HG03520 (cell line): ENCODE results near the gene PLPP3.
"Not testable (repeated sequence)": the region's sequence is repeated elsewhere in the genome, so short reads cannot be mapped to it uniquely, and the experiment has no call there.

Experiments
- ATAC-seq: cut with Tn5 transposase; IDR thresholded peaks from one replicate; pipeline ENCODE4 v1.9.1; 2021; ENCODE audit warnings: mild to moderate bottlenecking, moderate library complexity; ENCODE audit not compliant: unreplicated experiment

The PLPP3 gene

DNA sequence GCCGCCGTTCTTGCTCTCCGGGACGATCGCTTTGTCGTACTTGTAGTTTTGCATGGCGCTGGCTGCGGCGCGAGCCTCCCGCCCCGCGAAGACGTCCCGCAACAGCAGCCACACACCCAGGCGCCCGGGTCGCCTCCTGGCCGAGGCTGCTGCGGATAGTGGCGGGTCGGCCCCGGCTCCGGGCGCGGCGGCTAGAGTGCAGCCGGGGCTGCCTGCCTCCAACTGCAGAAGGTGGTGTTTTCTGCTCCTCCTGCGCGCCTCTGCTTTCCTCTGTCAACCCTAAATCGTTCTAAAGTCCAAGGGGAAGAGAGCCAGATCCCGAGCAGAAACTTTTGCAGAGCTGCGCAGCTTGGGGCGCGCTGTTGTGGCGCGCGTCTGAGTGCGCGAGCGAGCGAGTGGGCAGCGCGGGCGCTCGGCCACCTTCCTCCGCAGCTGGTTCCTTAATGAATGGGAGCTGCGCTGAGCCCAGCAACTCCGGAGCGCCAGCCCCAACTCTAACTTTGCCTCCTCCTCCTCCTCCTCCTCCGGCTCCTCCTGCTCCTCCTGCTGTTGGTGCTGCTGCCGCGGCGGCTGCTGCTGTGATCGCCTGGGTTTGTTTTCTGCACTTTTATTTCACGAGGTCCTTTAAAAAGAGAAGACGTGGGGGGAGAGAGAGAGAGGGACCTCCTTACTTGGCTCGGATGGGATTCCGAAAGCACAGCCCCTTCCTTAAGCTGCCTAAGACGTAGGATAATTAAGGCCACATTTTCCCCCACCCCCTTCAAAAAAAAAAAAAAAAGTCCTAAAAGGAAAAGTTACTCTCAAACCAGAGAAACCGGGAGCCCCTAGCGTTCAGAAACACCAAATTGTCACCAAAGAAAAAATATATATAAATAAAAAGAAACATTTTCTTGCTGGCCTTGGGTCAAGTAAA lies at the start of gene PLPP3:
Gene PLPP3 (minus strand): TSS at position 601 of the 913 bp plus-strand sequence. CDS start 547 bp downstream, at position 54.
- ATAC-seq: no peak

DNA sequence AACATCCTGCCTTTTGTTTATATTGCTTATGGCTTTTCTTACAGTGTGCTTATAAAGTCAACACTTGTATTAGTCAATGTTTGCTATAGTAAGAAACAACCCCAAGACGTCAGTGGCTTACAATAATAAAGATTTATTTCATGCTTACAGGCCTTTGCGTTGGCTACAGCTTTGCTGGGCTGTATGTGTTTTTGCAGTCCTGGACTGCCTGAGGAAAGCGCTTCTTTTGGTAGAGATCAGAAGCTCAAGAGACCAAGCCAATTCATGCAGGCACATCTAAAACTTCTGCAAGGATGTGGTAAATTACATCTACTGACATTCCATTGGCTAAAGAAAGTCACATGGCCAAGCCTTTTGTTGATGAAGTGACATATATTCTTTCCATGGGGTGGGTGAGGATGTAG lies 48.3 kb upstream of the PLPP3 start:
- no peak for ATAC-seq

DNA sequence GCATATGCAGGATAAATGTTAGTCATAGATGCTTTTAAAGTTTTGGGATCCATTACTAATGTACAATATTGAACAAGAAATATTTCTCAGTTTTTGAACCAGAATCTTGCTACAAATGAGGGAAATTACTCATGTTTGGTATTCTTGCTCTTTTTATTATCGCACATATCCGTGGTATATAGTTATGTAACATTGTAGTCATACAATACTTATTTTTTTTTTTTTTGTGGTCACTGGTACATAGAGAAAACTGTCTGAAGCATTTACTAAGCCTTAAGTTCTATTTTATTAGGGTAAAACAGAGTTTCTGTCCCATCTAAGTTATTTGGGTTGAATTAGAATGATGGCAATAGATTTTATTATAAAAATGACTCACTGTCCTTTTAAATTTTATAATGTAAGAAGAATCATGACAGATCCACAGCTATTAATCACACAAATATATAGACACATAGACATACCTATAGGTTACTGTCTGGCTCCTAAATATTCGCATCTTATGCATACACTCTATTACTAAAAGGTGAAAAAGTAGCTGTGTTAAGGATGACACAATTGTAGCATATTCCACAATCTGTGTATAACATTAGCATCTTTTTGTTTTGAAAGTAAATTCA lies 47.8 kb upstream of the PLPP3 start:
- no peak for ATAC-seq

DNA sequence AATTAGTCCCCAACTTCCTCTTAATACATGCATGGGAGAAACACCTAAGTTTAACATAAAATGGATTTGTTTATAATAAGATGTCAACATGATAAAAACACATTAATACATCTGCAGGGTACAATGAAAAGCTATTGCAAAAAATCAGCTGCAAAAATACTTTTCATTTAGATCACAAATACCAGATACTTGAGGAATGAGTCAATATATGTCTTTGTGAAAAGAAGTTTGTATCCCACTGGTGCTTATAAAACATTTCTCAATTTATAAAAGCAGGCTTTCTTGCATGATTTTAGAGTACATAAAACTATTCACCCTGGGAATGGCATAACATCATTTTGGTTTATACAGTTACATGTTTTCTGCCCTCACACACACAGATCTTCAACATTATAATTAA lies 47.2 kb upstream of the PLPP3 start:
- no peak for ATAC-seq

DNA sequence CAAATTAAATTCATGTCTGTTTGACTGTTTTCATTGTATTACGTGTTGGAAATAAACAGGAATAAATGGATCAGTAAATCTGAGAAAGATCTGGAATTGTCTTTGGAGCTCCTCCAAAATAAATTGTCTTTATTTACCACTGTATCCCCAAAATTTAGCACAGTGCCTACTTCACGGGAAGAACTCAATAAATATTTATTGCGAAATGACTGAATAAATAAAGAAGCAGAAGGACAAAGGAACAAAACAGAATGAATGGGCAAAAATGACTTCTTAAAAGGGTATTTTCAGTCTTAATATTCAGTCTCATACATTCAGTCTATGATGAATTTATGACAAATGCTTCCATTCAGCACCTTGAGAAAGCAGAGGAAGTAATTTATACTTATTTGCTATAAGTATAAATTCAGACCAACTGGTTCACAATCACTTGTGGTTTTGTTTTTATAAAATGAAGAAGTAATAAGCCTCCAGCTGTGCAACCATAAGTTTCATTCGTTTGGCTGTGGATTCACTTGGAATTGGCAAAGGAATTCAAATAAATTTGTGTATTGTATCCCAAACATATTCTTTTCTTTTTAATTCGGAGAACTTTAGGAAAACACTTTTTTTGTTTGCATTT lies 46.6 kb upstream of the PLPP3 start:
- no peak for ATAC-seq

DNA sequence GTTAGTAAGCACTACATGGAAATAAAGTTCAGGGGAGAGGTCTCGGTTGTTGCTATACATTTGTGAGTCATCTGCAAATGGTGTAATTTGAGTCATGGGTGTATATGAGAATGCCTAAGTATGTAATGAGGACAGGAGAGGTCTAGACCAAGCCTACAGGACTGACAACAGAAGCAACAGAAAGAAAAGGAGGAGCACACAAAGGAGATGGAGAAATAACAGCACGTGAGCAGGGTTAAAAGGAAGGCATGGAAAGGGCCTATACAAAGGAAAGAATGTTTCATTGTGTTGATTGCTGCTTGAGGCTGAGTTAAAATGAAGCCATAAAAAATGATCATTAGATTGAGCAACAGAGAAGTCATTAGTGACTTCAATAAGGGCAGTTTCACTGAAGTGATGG lies 37.8 kb upstream of the PLPP3 start:
- ATAC-seq: no peak

DNA sequence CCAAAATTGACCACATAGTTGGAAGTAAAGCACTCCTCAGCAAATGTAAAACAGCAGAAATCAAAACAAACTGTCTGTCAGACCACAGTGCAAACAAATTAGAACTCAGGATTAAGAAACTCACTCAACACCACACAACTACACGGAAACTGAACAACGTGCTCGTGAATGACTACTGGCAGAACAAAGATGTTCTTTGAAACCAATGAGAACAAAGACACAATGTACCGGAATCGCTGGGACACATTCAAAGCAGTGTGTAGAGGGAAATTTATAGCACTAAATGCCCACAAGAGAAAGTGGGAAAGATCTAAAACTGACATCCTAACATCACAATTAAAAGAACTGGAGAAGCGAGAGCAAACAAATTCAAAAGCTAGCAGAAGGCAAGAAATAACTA lies 31.4 kb upstream of the PLPP3 start:
- ATAC-seq: not testable (repeated sequence)

DNA sequence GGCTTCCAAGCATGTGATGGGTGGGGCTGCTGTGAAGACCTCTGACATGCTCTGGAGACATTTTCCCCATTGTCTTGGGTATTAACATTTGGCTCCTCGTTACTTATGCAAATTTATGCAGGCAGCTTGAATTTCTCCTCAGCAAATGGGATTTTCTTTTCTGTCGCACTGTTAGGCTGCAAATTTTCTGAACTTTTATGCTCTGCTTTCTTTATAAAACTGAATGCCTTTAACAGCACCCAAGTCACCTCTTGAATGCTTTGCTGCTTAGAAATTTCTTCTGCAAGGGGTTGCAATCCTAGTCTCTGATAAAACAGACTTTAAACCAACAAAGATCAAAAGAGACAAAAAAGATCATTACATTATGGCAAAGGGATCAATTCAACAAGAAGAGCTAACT lies 30.7 kb upstream of the PLPP3 start:
- ATAC-seq: not testable (repeated sequence)

DNA sequence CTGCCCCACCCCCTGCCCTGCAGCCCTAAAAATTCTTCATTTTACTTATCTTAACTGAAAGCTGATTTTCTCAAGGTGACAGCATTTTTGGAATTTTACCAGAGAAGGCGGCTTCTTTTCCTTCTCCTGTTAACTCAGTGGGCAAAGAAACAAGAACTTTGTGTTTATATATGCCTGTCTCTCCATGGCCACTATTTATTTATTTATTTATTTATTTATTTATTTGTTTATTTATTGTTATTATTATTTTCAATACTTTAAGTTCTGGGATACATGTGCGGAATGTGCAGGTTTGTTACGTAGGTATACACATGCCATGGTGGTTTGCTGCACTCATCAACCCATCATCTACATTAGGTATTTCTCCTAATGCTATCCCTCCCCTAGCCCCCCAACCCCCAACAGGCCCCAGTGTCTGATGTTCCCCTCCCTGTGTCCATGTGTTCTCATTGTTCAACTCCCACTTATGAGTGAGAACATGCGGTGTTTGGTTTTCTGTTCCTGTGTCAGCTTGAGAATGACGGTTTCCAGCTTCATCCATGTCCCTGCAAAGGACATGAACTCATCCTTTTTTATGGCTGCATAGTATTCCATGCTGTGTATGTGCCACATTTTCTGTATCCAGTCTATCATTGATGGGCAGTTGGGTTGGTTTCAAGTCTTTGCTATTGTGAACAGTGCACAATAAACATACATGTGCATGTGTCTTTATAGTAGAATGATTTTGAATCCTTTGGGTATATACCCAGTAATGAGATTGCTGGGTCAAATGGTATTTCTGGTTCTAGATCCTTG lies 16.2 kb upstream of the PLPP3 start:
- not testable (repeated sequence) for ATAC-seq

DNA sequence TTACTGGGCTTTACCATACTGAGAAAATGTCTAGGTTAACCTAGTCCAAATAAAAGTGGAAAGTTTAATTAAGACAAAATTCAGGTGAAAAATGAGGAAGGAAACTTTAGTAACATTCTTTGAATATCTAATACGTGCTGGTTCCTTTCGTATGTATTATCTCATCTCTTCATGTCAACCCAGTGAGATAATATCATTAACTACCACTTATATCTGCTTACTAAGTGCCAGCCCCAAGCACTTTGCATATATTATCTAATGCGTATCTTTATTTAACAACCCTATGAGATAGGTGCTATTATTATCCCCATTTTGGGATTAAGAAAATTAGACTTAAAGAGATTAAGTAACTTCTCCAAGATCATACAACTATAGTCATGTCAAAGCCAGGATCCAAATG lies 12.5 kb upstream of the PLPP3 start:
- no peak for ATAC-seq

DNA sequence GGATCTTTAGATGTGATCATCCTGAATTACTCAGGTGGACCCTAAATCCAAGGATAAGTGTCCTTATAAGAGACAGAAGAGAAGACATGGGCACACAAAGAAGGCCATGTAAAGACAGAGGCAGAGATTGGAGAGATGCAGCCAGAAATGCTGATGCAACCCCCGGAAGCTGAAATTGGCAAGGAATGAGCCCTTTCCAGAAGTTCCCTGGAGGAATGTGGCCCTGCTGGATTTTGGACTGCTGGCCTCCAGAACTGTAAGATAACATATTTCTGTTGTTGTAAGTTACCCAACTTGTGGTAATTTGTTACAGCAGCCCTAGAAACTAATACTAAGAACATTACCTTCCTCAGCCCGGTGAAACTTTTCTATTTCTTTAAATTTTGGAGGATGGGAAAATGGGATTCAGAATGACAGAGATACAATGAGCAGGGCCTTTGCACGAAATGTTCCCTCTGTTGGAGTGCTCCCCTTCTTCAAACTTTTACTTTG lies 11.2 kb upstream of the PLPP3 start:
- no peak for ATAC-seq

DNA sequence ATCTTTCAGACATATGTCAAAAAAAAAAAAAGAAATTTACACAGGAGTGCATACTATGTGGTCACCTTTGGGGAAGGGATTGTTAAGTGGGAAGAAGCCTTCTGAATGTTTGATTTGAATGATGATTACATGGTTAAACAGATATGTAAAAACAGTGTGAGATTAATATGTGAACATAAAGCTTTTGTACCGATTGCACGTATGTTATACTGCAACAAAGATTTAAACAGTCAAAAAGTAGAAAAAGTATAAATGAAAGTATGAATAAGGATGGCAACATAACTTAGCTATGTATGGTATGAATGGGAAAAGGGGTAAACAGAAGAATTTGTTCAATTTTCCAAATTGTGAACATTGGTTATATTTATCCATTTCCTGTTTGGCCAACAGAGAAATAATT lies 10.0 kb upstream of the PLPP3 start:
- no peak for ATAC-seq

DNA sequence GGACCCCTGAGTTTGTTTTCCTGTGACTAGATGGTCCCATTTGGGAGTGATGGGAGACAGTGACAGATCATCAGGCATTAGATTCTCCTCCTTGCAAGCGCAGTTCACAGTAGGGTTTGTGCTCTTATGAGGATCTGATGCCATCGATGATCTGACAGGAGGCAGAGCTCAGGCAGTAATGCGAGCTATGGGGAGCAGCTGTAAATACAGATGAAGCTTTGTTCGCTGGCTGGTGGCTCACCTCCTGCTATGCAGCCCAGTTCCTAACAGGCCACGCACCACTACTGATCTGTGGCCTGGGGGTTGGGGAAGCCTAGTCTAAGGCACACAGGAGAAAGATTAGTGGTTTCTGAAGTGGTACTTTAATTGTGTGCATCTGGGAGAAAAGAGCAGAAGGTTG lies 7.1 kb upstream of the PLPP3 start:
- ATAC-seq: no peak

DNA sequence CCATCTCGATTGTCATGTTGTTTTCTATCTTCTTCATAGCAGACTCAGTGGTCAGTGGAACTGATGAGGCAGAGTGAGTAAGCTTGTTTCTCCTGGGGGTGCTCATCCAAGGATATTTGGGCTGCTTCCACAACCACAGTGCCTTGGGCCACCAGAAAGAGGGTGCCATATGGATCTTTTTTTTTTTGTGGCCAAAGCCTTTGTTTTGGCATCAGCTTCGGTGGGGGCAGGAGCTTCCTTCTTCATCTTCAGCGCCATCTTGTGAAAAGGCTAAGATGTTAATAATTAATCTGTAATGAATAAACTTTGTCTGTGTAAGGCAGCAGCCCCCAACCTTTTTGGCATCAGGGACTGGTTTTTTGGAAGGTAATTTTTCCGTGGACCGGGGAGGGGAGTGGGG lies 6.6 kb upstream of the PLPP3 start:
- ATAC-seq: no peak

DNA sequence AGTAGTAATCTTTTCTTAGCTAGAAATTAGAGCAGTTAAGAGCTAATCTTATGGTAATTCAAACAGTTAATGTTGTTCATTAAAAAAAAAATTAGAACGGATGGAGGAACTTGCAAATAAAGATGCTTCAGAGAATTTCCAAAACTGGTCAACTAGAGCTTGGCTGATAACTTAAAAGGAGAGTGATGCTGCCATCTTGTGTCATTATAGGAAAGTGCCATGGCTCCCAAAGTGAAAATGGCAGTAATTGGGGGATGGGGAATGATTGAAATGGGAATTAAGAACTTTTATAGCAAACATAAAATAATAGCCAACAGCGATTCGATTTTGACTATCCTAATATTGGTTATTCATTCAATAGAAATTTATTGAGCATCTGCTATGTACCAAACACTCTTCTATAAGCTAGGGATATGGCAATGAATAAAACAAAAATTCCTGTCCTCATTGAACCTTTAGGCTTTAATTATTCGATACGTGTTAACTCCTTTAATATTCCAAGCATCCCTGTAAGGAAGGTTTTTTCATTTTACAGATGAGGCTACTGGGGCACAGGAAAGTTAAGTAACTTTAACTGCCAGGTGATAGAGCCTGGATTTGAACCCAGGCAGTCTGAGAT lies 5.7 kb upstream of the PLPP3 start:
- ATAC-seq: no peak

DNA sequence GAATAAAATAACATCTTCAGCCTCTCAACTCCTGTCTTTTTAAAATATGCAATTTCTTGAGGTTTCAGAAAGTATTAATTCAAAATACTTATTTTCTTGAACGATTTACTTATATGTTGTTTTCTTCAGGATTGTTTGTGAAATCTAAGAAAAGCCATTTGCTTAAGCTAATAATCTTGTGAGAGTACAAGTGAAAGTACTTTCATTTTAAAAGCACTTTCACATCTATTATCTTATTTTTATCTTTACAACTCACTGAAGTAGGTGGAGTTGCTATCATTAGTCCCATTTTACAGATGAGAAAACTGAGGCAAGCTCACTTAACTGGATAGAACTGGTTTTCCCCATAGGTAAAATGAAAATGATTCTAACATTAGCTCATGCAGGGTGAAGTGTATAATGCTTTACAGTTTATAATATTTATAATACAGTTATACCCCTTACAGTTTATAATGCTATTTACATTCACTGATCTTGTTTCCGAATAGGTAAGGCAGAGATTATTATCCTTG lies 4.7 kb upstream of the PLPP3 start:
- ATAC-seq: no peak

DNA sequence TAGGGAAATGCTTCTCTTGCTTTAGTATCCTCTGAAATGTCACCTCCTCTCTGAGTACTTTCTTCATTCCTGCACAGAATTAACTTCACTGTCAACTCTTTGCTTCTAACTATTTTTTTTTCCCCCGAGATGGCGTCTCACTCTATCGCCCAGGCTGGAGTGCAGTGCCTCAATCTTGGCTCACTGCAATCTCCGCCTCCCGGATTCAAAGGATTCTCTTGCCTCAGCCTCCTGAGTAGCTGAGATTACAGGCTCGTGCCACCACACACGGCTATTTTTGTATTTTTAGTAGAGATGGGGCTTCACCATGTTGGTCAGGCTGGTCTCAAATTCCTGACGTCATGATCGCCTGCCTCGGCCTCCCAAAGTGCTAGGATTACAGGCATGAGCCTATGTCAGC lies 1.4 kb upstream of the PLPP3 start:
- no peak for ATAC-seq

DNA sequence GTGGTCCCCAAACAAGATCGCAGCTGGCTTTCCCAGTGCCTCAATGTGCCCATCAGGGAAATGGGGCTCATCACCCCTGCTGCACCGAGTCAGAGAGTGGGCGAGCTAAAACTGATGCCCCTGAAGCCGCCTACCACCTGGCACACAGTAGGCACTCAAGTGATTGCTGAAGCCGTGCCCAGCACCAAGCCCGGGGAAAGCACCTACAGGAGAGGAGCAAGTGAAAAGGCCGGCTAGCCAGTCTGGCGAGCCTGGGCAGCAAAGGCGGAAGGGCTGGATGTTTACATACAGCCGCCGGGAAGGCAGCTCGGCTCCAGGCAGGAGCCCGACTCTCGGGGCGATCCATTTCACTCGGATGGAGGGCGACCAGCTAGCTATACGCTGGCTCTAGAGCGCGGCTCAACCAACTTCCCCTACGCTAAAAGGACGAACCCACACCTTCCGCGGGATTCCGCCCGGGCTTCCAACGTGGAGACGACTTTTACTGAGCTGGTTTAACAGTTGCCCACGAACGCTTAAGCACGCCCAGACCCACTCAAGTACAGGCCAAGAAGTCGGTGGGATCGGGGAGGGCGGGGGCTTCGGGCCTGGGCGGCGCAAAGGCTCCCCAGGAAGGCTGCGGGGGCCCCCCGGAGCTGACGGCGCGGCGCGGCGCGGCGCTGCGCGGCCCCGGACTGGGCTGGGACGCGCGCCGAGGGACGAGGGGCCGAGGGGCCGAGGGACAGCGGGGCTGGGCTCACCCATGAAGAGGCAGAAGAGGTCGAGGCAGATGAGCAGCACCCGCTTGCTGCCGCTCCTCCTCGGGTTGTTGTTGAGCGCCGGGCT lies 1.0 kb downstream of the PLPP3 start:
- ATAC-seq: no peak

DNA sequence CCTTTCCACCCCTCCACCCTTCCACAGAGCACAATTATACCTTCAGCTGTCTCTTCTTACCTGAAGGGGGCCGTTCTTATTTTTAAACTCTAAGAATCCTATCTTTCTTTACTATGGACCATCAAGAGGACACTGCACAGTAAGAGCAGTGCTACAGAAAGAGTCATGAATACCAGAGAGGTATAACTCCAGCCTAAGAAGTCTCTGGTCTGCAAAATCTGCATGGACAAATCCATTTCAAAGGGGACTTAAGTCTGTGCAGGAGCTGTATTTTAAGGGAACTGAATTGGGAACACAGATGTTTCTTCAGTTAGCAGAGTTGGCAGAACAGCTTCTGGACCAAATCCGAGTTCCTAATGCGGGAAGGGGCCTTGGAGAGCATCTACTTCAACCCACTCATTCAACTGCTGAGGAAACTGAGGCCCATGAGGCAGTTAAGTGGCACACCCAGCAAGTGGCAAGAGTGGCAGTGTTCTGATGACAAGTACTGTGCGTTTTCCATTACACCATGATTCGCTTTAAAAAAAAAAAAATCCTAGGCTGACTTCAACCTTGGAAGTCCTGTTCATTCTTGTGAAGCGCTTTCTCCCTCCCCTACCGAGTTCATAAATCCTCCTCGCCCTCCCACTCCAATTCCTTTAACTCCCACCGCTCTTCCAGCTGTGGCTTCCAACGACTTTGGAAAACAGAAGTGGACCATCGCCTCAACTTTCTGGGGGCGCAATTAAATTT lies 1.8 kb downstream of the PLPP3 start:
- ATAC-seq: no peak
